Loucy (cell line): ENCODE measurements around the gene RAB5A.

Experiments used
- H2AFZ ChIP-seq: fragments of 200-600 bp; sonication (generic); 2 replicates; pipeline ENCODE4 v1.6.0; 2016; ENCODE audit warnings: antibody characterized with exemption, mild to moderate bottlenecking, low read length, moderate library complexity
- H3F3A ChIP-seq: fragments of 200-600 bp; 2 replicates; pipeline ENCODE4 v1.6.0; 2016; ENCODE audit warnings: antibody characterized with exemption, low read depth, mild to moderate bottlenecking
- H3K27me3 ChIP-seq: fragments of 200-600 bp; sonication (generic); 2 replicates; pipeline ENCODE4 v1.6.1; 2014; ENCODE audit warnings: low read length, mild to moderate bottlenecking; ENCODE audit not compliant: insufficient read depth, poor library complexity, severe bottlenecking
- H3K36me3 ChIP-seq: fragments of 200-600 bp; sonication (generic); 2 replicates; pipeline ENCODE4 v1.6.1; 2016; ENCODE audit warnings: low read length; ENCODE audit not compliant: insufficient read depth
- H3K4me1 ChIP-seq: fragments of 200-600 bp; sonication (generic); 2 replicates; pipeline ENCODE4 v1.5.1; 2014; ENCODE audit warnings: low read length, mild to moderate bottlenecking; ENCODE audit not compliant: insufficient read depth, poor library complexity, severe bottlenecking
- H3K4me2 ChIP-seq: fragments of 200-600 bp; sonication (generic); 2 replicates; pipeline ENCODE4 v1.6.0; 2014; ENCODE audit warnings: antibody characterized with exemption, low read length, low read depth, mild to moderate bottlenecking; ENCODE audit not compliant: poor library complexity, severe bottlenecking
- H3K4me3 ChIP-seq: fragments of 200-600 bp; sonication (generic); 2 replicates; pipeline ENCODE4 v1.5.1; 2014; ENCODE audit warnings: low read length, mild to moderate bottlenecking, mixed read lengths; ENCODE audit not compliant: poor library complexity, severe bottlenecking
- H3K79me2 ChIP-seq: fragments of 200-600 bp; sonication (generic); 2 replicates; pipeline ENCODE4 v1.6.1; 2014; ENCODE audit warnings: low read length; ENCODE audit not compliant: insufficient read depth
- H3K9ac ChIP-seq: fragments of 200-600 bp; sonication (generic); 2 replicates; pipeline ENCODE4 v1.6.0; 2014; ENCODE audit warnings: mild to moderate bottlenecking, low read depth, low read length, moderate library complexity; ENCODE audit not compliant: poor library complexity, severe bottlenecking
- H3K9me2 ChIP-seq: fragments of 200-600 bp; sonication (generic); replicated peaks from 2 replicates; pipeline ENCODE4 v1.6.1; 2016; ENCODE audit warnings: low read depth, low read length, mixed read lengths
- H3K9me3 ChIP-seq: fragments of 200-600 bp; sonication (generic); 2 replicates; pipeline ENCODE4 v1.6.1; 2014; ENCODE audit warnings: mild to moderate bottlenecking, antibody characterized with exemption, low read length, low read depth; ENCODE audit not compliant: insufficient read depth
- H4K20me1 ChIP-seq: fragments of 200-600 bp; sonication (generic); 2 replicates; pipeline ENCODE4 v1.6.0; 2014; ENCODE audit warnings: antibody characterized with exemption, low read length, mild to moderate bottlenecking; ENCODE audit not compliant: insufficient read depth, poor library complexity, severe bottlenecking
- EZH2phosphoT487 ChIP-seq: fragments of 200-600 bp; IDR thresholded peaks from 2 replicates; pipeline ENCODE4 v1.6.1; 2018; ENCODE audit warnings: antibody characterized with exemption, mild to moderate bottlenecking, moderate library complexity, borderline replicate concordance
- TF ChIP-seq, protein P1 (sequence below): fragments of 200-600 bp; sonication (generic); conservative IDR thresholded peaks from 2 replicates; pipeline ENCODE4 v1.5.1; 2014; ENCODE audit warnings: mild to moderate bottlenecking, antibody characterized with exemption, low read length

Gene RAB5A

DNA sequence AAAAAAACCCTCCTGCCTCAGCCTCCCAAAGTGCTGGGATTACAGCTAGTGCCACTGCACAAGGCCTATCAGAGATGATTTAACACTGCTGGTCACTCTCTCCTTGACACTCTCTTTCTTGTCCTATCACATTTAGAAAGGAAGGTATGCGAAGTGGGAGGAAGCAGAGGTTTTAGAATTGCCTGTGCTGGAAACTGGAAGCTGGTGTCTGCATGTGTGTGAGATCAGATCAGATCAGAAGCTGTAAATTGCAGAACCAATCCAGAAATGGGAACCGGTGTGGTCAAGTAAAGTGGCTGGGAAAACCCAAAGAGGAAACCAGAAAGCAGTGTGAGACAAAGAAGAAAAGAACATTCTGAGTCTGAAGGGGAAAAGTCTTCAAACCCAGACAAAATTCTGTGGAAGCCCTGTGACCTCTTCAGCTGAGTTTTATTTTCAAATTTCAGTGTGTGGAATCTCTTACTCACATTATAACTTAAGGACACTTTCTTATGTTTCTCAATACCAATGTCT, 15.7 kb upstream of the RAB5A start:
- Histone ChIP-seq H3K36me3 (no peaks in the 10 kb centered on the region), H3K9me3 (no peaks in the 10 kb centered on the region), H3K4me1 (peaks cover 18% of the 10 kb centered on the region), H3K9me2 (no peaks in the 10 kb centered on the region), H3K9ac (no peak overlapping the region), H3F3A (no peaks in the 10 kb centered on the region), H2AFZ (no peak overlapping the region), H3K27me3 (no peaks in the 10 kb centered on the region), H3K4me3 (peak overlapping the region; percentile 11), H3K4me2 (peak overlapping the region; percentile 51), H4K20me1 (no peaks in the 10 kb centered on the region), H3K79me2 (no peaks in the 10 kb centered on the region)
- TF ChIP-seq, protein P1, sequence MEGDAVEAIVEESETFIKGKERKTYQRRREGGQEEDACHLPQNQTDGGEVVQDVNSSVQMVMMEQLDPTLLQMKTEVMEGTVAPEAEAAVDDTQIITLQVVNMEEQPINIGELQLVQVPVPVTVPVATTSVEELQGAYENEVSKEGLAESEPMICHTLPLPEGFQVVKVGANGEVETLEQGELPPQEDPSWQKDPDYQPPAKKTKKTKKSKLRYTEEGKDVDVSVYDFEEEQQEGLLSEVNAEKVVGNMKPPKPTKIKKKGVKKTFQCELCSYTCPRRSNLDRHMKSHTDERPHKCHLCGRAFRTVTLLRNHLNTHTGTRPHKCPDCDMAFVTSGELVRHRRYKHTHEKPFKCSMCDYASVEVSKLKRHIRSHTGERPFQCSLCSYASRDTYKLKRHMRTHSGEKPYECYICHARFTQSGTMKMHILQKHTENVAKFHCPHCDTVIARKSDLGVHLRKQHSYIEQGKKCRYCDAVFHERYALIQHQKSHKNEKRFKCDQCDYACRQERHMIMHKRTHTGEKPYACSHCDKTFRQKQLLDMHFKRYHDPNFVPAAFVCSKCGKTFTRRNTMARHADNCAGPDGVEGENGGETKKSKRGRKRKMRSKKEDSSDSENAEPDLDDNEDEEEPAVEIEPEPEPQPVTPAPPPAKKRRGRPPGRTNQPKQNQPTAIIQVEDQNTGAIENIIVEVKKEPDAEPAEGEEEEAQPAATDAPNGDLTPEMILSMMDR: no peak
- no peak for TF ChIP-seq EZH2phosphoT487

DNA sequence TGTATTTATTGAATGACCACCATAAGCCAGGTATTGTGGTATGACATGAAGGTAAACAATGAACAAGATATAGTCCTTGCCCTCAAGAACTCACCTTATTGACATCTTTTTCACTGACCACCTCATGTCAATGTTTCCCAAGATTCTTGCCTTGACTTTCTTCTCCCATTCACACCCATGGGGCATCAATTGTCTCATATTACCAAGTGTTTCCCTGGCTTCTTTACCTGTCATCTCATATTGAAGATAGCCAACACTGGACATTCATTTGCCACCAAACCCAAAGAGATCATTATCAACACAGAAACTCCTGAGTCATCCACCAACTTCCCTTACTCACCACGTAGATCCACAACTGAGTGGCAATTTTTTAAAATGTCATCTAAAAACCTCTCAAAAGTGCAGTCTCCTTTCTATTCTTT, 15.1 kb upstream of the RAB5A start:
- Histone ChIP-seq H2AFZ (no peak overlapping the region), H3K4me1 (peaks cover 18% of the 10 kb centered on the region), H3K9me2 (no peaks in the 10 kb centered on the region), H3K36me3 (no peaks in the 10 kb centered on the region), H3K27me3 (no peaks in the 10 kb centered on the region), H4K20me1 (no peaks in the 10 kb centered on the region), H3K79me2 (no peaks in the 10 kb centered on the region), H3K9me3 (no peaks in the 10 kb centered on the region), H3F3A (no peaks in the 10 kb centered on the region), H3K9ac (no peak overlapping the region), H3K4me3 (peak overlapping the region; percentile 11), H3K4me2 (peak overlapping the region; percentile 51)
- no peak for TF ChIP-seq EZH2phosphoT487
- TF ChIP-seq, protein P1: no peak

DNA sequence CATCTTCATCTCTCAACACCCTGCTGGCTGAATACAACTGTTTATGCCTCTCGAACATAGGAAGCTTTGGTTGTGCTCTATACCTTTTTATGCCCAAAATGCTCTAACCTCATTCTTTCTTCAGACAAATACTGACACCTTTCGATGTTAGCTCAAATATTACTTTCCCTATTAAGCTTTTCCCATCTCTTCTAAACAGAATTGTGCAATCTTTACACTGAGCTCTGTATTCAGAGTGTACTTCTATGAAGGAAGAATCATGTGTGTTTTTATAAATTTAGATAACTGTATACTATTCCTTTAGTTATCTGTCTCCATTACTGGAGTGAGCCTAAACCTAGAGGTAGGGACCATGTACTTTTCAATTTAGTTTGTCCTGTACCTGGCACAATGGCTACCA, 14.5 kb upstream of the RAB5A start:
- Histone ChIP-seq H3K4me3 (no peak overlapping the region), H3K9ac (no peak overlapping the region), H3K4me1 (peaks cover 23% of the 10 kb centered on the region), H3K9me3 (no peaks in the 10 kb centered on the region), H3K9me2 (no peaks in the 10 kb centered on the region), H4K20me1 (no peaks in the 10 kb centered on the region), H3K4me2 (peak overlapping the region; percentile 51), H3K36me3 (no peaks in the 10 kb centered on the region), H2AFZ (no peak overlapping the region), H3K79me2 (no peaks in the 10 kb centered on the region), H3K27me3 (no peaks in the 10 kb centered on the region), H3F3A (no peaks in the 10 kb centered on the region)
- TF ChIP-seq, protein P1: no peak
